C1 segment of cervical spinal cord (tissue), 14 donors: Measurements from ENCODE around the gene TMEM107.
"Not testable (repeated sequence)": the region's sequence is repeated elsewhere in the genome, so short reads cannot be mapped to it uniquely, and the experiment has no call there.

Experiments
- DNase-seq, 14 donors: peaks; one replicate each; lab custom pipeline; 2025; lab: John Stamatoyannopoulos, UW

Gene TMEM107

DNA sequence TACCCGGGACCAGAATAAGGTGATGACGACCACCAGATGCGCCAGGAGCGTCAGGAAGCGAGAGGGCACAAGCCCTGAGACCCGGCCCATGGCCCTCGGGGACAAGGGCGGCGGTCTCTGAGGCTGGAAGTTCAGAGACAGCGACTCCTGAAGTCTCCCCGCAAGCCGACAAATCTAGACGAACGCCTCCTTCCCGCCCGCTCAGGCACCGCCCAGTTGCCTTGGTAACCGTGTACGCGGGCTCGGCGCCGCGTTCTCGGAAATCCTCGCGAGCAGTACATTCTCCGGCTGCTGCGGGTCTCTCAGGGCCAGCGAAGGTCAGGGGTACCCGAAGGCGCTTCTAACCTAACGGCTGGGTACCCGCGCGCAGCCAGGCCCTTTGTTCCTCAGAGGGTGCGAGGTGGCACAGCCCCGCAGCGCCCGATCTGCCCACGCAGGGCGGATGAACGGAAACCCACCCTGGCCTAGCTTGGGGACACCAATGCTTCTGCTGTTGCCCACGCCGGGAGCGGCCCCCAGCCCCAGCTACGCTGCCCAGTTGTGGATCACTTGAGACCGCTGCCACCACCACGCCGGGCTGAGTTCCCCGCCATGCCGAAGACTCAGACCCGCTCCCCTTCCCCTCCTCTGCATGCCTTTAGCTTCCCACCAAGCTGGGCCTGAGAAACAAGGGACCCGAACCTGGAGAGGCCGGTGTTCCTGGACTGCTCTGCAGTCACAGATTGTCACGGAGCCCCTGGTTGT is at the start of gene TMEM107:
Gene TMEM107 (minus strand): TSS at position 184 of the 744 bp plus-strand sequence. CDS start 94 bp downstream, at position 90.
- peak in 11 of 14 donors; percentile 37 to 77 (median 59) for DNase-seq

DNA sequence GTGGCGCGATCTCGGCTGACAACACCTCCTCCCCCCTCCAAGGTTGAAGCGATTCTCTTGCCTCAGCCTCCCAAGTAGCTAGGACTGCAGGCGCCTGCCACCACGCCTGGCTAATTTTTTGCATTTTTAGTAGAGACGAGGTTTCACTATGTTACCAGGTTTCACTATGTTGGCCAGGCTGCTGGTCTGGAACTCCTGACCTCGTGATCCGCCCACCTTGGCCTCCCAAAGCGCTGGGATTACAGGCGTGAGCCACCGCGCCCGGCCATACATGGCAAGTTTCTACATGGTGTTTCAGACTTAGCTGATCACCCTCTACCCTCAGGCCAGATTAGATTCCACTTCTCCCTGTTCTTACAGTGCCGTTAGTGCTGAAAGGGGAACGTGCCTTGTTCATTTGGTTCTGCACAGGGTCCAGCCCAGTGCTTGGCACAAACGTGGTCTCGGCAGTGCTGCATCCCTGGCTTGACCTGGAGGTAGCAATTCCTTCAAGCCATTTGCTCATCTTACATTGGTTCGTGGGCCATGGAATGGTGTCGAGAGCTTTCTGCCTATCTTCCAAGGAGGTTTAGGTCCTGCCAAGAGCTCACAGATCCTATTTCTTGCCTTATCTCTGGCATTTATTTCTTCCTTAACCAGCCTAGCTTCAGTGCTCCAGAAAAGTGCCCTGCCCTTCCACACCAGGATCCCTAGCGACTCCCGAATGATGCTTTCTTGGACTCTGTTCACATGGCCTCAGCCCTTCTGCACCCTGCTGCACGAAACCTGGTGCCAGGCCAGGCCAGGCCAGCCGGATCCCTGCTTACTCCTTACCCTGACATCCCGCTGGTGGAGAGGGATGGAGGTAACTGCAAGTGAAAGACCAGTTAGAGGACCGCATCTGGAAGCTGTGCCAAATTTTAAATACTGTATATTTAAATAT is 49.0 kb upstream of the TMEM107 start:
- no peak for DNase-seq

- DNase-seq, result peak in 10 of 14 donors; percentile 26 to 86 (median 61)
Observed at GRCh38 chr17:8223356-8224126, 47.4 kb upstream of the TMEM107 start.

GRCh38 chr17:8222630-8223355 is 46.6 kb upstream of the TMEM107 start:
- peak; percentile 83 to 98 (median 92) for DNase-seq

DNA sequence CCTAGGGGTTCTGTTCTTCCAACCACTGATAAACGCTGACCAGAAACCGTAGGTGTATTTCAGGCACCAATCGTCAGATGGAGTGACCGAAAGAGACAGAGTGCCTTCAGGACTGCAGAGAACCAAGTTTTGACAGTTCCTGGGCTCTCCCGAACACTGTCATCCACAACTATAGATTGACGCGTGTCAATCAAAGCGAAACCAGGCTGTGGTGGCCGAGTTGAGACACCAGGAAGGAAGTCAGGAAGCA is 46.1 kb upstream of the TMEM107 start:
- DNase-seq, result peak in 5 of 14 donors; percentile 36 to 90 (median 85)

DNA sequence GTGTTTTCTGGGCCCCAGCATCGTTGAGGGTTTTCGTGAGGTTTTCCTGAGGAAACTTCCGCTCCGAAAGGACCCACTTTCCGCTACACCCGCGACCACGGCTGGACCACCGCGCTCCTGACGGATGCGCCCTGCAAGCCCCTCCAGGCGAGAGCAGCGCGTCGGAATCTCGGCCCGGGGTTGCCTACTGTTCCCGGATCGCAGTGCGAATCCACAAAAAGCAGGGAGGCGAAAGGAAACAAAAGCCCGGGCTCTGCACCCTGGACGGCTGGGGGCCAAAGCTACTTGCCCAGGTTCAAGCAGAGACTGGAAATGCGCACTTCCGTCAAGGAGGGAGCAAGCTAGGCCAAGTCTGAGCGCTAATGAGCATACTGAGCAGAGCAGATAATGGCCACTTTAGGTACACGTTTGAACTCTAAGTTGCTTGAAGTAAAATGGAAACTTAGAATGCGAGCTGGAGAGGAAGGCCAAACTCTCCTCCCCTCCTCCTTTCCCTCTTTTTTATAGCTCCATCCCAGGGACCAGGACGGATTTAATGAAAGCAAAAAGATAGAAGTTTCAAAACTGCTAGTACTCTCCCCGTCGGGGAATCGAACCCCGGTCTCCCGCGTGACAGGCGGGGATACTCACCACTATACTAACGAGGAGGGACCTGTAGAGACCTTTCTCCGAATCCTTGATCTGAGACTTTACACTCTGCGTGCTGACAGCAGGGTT is 45.6 kb upstream of the TMEM107 start:
- peak in 12 of 14 donors; percentile 50 to 91 (median 88) for DNase-seq

GRCh38 chr17:8220783-8221662 is 44.8 kb upstream of the TMEM107 start:
- peak; percentile 50 to 92 (median 84) for DNase-seq

GRCh38 chr17:8214000-8214399 is 37.8 kb upstream of the TMEM107 start:
- not testable (repeated sequence) for DNase-seq

GRCh38 chr17:8212312-8213180 is 36.4 kb upstream of the TMEM107 start:
- DNase-seq, result no peak

DNA sequence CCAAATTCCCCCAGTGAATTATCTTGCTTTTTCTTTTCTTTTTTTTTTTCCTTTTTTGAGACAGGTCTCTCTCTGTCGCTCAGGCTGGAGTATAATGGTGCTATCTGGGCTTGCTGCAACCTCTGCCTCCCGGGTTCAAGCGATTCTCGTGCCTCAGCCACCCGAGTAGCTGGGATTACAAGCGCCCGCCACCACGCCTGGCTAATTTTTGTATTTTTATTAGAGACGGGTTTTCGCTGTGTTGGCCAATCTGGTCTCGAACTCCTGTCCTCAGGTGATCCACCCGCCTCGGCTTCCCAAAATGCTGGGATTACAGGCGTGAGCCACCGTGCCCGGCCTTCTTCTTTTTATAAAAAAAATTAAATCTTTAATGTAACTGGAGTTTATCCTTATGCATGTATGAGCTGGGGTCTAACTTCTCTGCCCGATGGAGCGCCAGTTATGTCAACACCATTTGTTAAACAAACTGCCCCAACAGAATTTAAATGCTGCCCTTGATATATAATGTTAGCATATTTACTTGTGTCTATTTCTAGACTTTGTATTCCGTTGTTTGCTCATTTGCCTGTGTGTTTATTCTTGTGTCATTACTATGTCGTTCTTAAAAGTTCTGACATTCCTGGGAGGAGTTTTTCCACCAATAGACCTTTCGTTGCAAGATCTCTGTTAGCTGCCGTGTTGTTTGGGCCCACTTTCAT is 34.7 kb upstream of the TMEM107 start:
- no peak for DNase-seq

DNA sequence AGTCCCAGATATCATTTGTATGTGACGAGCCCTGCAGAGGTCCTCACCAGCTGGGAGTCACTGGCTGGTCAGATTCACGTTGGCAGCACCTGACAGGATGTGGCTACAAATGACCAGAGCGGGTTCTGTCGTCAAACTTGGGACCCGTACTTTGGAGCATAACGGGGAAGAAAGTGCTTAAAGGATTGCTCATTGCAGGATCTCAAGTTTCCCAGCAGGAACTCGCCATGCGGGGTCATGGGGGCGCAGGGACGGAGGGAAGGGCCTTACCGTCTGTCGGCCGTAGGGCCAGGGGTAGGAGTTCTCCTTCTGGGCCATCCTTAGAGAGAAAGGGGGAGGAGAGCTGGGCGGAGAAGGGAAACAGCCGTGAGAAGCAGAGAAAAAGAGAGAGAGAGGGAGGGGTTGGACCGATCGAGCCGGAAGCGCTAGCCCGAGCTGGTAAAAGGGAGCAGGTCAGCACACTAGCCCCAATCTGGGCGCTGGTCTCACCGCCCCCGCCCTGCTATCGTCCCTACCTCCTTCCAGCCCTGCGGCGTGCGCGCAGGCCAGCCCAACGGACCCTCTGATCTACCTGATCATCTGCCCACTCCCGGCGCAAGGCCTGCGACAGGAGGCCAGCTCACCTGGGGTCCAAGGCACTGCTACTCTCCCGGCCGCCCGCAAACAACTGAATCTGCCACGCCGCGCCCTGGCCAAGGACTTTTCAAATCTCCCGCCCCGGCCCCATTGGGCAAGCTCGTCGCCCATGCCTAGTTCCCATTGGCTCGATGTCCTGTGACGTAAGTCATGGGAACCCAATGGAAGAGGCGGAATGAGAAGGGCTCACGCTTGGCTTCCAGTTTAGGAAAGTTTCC is 34.0 kb upstream of the TMEM107 start, which contains the start of gene AURKB:
Gene AURKB (minus strand): TSS at position 669 of the 854 bp plus-strand sequence. CDS start 351 bp downstream, at position 318.
- peak in 13 of 14 donors; percentile 47 to 81 (median 74) for DNase-seq

DNA sequence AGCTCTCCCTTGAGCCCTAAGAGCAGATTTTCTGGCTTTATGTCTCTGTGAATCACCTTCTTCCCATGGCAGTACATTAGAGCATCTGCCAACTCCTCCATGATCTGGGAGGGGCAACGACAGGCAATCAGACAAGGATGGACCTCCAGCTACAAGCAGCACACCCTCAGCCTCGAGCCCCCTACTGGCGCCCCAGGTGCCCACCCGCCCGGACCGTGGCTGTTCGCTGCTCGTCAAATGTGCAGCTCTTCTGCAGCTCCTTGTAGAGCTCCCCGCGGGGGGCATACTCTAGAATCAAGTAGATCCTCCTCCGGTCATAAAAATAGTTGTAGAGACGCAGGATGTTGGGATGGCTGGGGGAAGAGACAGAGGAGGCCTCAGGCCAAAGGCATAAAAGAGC is 30.4 kb upstream of the TMEM107 start:
- DNase-seq, result no peak

DNA sequence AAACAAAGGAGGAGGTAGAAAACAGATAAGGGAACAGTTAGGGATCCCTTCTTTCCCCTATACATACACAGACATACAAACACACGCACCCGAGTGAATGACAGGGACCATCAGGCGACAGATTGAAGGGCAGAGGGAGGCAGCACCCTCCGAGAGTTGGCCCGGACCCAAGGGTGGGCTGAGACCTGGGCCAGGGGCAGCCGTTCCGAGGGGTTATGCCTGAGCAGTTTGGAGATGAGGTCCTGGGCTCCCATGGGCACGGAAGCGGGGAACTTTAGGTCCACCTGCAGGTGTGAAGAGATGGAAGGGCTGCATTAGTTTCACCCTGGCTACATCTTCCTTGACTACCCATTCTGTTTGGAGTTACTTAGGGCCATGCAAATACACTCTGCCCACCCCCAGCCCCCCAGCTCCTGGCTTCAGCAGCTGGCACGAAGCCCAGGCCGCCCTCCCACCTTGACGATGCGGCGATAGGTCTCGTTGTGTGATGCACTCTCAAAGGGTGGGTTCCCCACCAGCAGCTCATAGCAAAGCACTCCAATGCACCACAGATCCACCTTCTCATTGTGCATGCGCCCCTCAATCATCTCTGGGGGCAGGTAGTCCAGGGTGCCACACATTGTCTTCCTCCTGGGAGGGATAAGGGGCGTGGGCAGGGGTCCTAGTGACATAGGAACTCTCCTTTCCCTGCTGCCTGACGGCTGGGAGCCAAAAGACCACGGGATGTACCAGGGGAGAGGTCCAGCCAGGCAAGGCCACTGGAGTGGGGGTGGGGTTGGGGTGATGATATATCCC is 28.8 kb upstream of the TMEM107 start:
- no peak for DNase-seq

DNA sequence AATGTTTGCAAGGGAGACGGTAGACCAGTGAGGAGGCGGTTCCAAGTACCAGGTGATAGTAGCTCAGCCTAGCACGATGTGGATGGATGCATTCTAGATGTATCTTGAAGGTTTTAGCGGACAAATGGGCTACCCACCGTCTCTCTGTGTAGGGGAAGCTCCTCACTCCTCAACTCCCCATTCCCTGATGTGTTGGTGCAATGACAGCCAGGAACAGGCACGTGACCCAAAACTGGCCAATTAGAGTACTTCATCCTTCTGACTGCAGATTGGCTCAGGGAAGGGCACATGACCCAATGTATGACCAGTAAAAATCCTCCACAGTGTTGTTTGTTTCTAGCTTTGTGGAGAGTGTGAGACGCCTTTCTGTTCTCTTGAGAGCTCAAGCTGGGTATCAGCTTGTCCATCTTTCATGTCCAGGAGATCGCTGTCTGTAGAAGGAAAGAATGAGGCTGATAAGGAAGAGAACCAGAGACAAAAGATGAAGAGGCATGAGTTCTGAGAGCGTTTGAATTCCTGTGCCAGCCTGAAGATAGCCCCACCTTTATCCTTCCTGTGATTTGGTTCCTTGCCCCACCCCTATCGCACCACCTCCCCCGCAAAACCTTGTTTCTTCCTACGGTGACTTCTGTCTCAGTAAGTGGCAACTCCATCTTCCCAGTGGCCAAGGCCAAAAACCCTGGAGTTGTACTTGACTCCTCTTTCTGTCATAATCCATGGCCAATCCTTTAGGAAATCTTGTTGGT is 16.1 kb upstream of the TMEM107 start:
- peak; percentile 32 to 99 (median 90) for DNase-seq

- DNase-seq, result no peak
Observed at GRCh38 chr17:8190506-8190905, 14.3 kb upstream of the TMEM107 start.
